ENCODE measurements around the gene UBQLN1. TPM values are rescaled to one million over a fixed set of nuclear protein-coding genes. Genes with fewer than 3 reads are reported as not detected.
A peak's percentile ranks its signal among the peaks of the same experiment; 100 is the strongest.
"Not testable (repeated sequence)": the region's sequence is repeated elsewhere in the genome, so short reads cannot be mapped to it uniquely, and the experiment has no call there.

Gene UBQLN1
- total RNA-seq, result 100 to 1,000 TPM; 135 to 158 (median 138) TPM

- peaks cover 41% of the 10 kb centered on the region for H3K4me1 Mint-ChIP-seq (ENCODE audit: low read depth)
These were observed at the start of gene UBQLN1 for GRCh38 chr9:83707768-83708514. Gene UBQLN1, minus strand, starts transcription at chr9:83707958. Its CDS starts 279 bp downstream, at chr9:83707679.

DNA sequence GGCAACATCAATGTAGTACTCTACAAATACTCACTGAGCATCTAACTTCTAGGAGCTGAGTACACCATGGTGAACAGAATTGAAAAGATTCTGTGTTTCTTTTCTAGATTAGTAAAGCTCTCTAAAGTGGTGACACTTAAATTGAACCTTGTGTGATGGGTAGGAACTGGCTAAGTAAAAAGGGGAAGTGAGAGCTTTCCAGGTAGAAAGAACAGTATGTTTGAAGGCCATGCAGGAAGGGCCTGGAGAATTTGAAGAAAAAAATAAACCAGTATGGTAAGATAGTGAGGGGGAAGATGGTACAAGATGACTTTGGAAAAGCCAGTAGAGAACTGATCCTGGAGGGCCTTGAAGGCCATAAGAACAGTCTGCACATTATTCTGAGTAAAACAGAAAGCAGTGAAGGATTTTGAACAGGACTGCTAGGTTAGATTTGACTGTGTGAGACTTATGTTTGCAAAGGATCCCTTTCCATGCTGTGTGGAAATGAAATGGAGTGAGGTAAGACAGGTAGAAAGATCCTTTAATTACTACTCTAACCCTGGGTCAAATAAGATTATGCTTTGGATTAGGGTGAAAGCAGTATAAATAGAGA lies 46.7 kb upstream of the UBQLN1 start:
- DNase-seq, result no peak
- no peak for ATAC-seq
- peaks cover 21% of the 10 kb centered on the region for H3K36me3 Mint-ChIP-seq (ENCODE audit: insufficient read depth)
- no peaks in the 10 kb centered on the region for H3K4me1 Mint-ChIP-seq (ENCODE audit: low read depth)
- no peaks in the 10 kb centered on the region for H3K9me3 Mint-ChIP-seq
- no peaks in the 10 kb centered on the region for H3K27me3 Mint-ChIP-seq (ENCODE audit: low read depth)
- H3K4me3 Mint-ChIP-seq, result no peak overlapping the region

More at GRCh38 chr9:83707768-83708514, at the start of gene UBQLN1:
- Mint-ChIP-seq H3K4me3 (peak within 1 kb of the TSS; percentile 92), H3K27me3 (ENCODE audit: low read depth) (no peaks in the 10 kb centered on the region), H3K9me3 (no peaks in the 10 kb centered on the region), H3K36me3 (ENCODE audit: insufficient read depth) (peaks cover 13% of the 10 kb centered on the region)
- peak; percentile 88 for DNase-seq
- ATAC-seq, result peak; percentile 77 to 81

DNA sequence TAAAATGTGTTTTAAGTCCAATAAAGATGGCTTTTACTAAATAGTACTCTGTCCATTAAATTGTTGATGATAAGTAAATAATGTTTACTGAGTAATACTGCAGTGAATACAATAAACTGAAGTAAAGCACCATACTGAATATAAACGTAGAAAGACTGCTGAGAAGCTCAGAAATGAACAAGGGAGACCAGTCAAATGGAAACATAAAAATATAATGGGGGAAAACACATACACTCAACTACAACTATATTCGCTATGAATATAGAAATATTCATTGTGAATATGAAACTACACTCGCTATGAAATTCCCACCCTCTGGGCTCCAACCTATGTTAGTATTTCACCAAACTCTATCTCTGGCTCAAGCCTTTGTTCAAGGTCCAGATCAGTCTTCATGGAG lies 41.9 kb upstream of the UBQLN1 start:
- ATAC-seq, result no peak

GRCh38 chr9:83744206-83744605 lies 36.4 kb upstream of the UBQLN1 start:
- H3K27me3 Mint-ChIP-seq (ENCODE audit: low read depth), result no peaks in the 10 kb centered on the region
- ATAC-seq, result no peak
- peaks cover 12% of the 10 kb centered on the region for H3K36me3 Mint-ChIP-seq (ENCODE audit: insufficient read depth)
- H3K9me3 Mint-ChIP-seq, result no peaks in the 10 kb centered on the region
- no peak for DNase-seq
- no peaks in the 10 kb centered on the region for H3K4me1 Mint-ChIP-seq (ENCODE audit: low read depth)
- H3K4me3 Mint-ChIP-seq, result no peak overlapping the region

More for the DNA sequence above, 41.9 kb upstream of the UBQLN1 start:
- Mint-ChIP-seq H3K4me1 (ENCODE audit: low read depth) (no peaks in the 10 kb centered on the region), H3K4me3 (no peak overlapping the region), H3K27me3 (ENCODE audit: low read depth) (no peaks in the 10 kb centered on the region), H3K9me3 (no peaks in the 10 kb centered on the region), H3K36me3 (ENCODE audit: insufficient read depth) (peaks cover 14% of the 10 kb centered on the region)
- DNase-seq, result no peak

DNA sequence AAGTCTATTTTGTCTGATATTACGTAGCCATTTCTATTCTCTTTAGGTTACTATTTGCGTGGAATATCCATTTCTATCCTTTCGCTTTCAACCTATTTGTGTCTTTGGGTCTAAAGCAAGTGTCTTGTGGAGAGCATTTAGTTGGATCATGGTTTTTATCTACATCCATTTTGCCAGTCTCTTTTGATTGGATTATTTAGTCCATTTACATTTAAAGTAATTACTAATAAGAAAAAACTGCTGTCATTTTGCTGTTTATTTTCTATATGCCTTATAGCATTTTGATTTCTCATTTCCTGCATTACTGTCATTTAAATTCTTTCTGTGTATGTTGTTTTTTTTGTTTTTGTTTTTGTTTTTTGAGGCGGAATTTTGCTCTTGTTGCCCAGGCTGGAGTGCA lies 26.0 kb upstream of the UBQLN1 start:
- peaks cover 12% of the 10 kb centered on the region for H3K36me3 Mint-ChIP-seq (ENCODE audit: insufficient read depth)
- H3K27me3 Mint-ChIP-seq (ENCODE audit: low read depth), result no peaks in the 10 kb centered on the region
- no peak overlapping the region for H3K4me3 Mint-ChIP-seq
- no peak for DNase-seq
- no peak for ATAC-seq
- H3K9me3 Mint-ChIP-seq, result peaks cover 18% of the 10 kb centered on the region
- no peaks in the 10 kb centered on the region for H3K4me1 Mint-ChIP-seq (ENCODE audit: low read depth)

DNA sequence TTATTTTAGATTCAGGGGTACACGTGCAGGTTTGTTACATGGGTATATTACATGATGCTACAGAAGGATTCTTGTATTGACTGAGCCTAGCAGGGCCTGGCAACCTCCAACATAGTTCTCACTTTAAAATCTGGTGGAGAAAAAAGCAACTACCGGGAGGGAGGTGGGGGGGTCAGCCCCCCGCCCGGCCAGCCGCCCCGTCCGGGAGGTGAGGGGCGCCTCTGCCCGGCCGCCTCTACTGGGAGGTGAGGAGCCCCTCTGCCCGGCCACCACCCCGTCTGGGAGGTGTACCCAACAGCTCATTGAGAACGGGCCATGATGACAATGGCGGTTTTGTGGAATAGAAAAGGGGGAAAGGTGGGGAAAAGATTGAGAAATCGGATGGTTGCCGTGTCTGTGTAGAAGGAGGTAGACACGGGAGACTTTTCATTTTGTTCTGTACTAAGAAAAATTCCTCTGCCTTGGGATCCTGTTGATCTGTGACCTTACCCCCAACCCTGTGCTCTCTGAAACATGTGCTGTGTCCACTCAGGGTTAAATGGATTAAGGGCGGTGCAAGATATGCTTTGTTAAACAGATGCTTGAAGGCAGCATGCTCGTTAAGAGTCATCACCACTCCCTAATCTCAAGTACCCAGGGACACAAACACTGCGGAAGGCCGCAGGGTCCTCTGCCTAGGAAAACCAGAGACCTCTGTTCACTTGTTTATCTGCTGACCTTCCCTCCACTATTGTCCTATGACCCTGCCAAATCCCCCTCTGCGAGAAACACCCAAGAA lies 21.0 kb upstream of the UBQLN1 start:
- not testable (repeated sequence) for H3K9me3 Mint-ChIP-seq; ATAC-seq; H3K4me1 Mint-ChIP-seq (ENCODE audit: low read depth); H3K4me3 Mint-ChIP-seq; DNase-seq; H3K36me3 Mint-ChIP-seq (ENCODE audit: insufficient read depth); H3K27me3 Mint-ChIP-seq (ENCODE audit: low read depth)

- no peaks in the 10 kb centered on the region for H3K27me3 Mint-ChIP-seq (ENCODE audit: low read depth)
- DNase-seq (no peak), ATAC-seq (no peak)
- no peak overlapping the region for H3K4me3 Mint-ChIP-seq
- H3K36me3 Mint-ChIP-seq (ENCODE audit: insufficient read depth), result no peaks in the 10 kb centered on the region
- H3K4me1 Mint-ChIP-seq (ENCODE audit: low read depth), result no peaks in the 10 kb centered on the region
- no peaks in the 10 kb centered on the region for H3K9me3 Mint-ChIP-seq
These were observed 16.7 kb upstream of the UBQLN1 start for GRCh38 chr9:83724436-83724835.

- H3K36me3 Mint-ChIP-seq (ENCODE audit: insufficient read depth), result no peaks in the 10 kb centered on the region
- H3K4me1 Mint-ChIP-seq (ENCODE audit: low read depth), result no peaks in the 10 kb centered on the region
- no peaks in the 10 kb centered on the region for H3K27me3 Mint-ChIP-seq (ENCODE audit: low read depth)
- no peak for ATAC-seq
- DNase-seq, result no peak
- no peaks in the 10 kb centered on the region for H3K9me3 Mint-ChIP-seq
- no peak overlapping the region for H3K4me3 Mint-ChIP-seq
These were observed 15.2 kb upstream of the UBQLN1 start for GRCh38 chr9:83722726-83723495.

DNA sequence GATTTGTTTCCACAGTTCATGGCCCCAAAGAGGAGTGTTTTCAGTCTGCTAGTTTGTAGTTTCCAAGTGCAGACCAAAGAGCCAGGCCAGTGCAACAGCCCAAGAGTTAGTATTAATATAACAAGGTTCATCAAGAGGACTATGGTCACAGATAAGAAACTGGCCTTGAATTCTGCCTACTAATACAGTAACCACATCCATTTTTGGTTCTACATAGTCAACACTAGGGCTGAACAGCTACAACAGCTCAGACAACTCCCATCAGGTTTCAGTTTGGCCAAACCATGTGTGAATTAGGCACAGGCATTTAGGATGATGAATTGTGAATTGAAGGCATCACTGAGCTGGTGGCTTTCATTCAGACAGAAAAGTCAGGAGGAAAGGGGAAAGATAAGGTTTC lies 13.8 kb upstream of the UBQLN1 start:
- DNase-seq, result no peak
- no peaks in the 10 kb centered on the region for H3K9me3 Mint-ChIP-seq
- ATAC-seq, result no peak
- H3K27me3 Mint-ChIP-seq (ENCODE audit: low read depth), result no peaks in the 10 kb centered on the region
- H3K4me3 Mint-ChIP-seq, result no peak overlapping the region
- H3K36me3 Mint-ChIP-seq (ENCODE audit: insufficient read depth), result no peaks in the 10 kb centered on the region
- no peaks in the 10 kb centered on the region for H3K4me1 Mint-ChIP-seq (ENCODE audit: low read depth)

GRCh38 chr9:83715794-83716193 lies 8.0 kb upstream of the UBQLN1 start:
- H3K4me1 Mint-ChIP-seq (ENCODE audit: low read depth), result no peaks in the 10 kb centered on the region
- ATAC-seq, result no peak
- H3K4me3 Mint-ChIP-seq, result no peak overlapping the region
- no peaks in the 10 kb centered on the region for H3K36me3 Mint-ChIP-seq (ENCODE audit: insufficient read depth)
- DNase-seq, result no peak
- no peaks in the 10 kb centered on the region for H3K9me3 Mint-ChIP-seq
- H3K27me3 Mint-ChIP-seq (ENCODE audit: low read depth), result no peaks in the 10 kb centered on the region

- ATAC-seq (no peak), DNase-seq (no peak)
- Mint-ChIP-seq H3K4me1 (ENCODE audit: low read depth) (no peaks in the 10 kb centered on the region), H3K36me3 (ENCODE audit: insufficient read depth) (no peaks in the 10 kb centered on the region), H3K4me3 (no peak overlapping the region), H3K27me3 (ENCODE audit: low read depth) (no peaks in the 10 kb centered on the region), H3K9me3 (no peaks in the 10 kb centered on the region)
These were observed 7.5 kb upstream of the UBQLN1 start for GRCh38 chr9:83715221-83715620.

DNA sequence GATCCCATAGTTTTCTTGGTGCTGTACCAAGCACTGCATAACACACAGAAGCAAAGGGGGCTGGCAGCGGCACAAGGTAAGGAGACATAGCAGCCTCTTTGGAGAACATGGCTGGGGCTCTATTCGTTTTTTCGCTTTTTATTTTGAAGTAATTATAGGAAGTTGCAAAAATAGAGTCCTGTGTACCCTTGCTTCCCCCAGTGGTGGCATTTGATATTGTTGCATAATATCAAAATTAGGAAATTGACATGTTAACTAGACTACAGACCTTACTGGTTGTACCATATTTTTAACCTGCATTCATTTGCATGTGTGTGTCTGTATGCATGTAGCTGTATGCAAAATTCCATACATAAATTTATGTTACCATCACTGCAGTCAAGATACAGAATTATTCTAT lies 6.6 kb upstream of the UBQLN1 start:
- H3K4me3 Mint-ChIP-seq, result no peak overlapping the region
- H3K27me3 Mint-ChIP-seq (ENCODE audit: low read depth), result no peaks in the 10 kb centered on the region
- H3K4me1 Mint-ChIP-seq (ENCODE audit: low read depth), result peaks cover 2% of the 10 kb centered on the region
- no peaks in the 10 kb centered on the region for H3K36me3 Mint-ChIP-seq (ENCODE audit: insufficient read depth)
- H3K9me3 Mint-ChIP-seq, result no peaks in the 10 kb centered on the region
- ATAC-seq (no peak), DNase-seq (no peak)

DNA sequence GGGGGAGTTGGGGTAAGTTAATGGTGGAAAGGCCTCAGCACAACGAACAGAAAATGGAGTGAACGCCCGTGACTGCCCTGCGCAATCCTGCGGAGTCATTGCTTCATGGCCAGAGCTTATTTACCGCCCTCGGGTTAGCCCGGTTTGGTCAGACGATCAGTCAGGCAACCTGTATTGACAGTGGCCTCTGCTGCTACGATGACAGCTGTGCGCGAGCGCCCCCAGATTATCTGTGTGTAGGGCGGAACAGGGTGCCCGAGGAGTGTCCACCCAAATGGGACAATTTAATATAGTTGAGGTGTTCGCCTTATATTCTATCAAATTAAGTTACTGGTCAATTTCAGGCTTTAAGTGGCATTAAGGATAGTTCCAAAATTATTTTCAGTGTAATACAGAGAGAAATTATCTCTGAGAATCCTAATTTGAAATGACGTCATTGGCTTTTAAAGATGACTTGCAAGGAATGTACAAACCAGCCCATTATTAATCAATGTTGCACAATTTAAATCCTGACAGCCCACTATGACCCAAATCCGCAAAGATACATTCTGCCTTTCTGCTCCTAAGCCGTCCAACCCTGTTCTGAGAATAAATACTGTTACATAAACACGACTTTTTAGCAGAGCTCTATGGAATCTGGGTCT lies 879 bp upstream of the UBQLN1 start:
- no peaks in the 10 kb centered on the region for H3K9me3 Mint-ChIP-seq
- ATAC-seq (peak in 1 of 2 donors; percentile 4), DNase-seq (peak; percentile 39)
- H3K4me3 Mint-ChIP-seq, result peak overlapping the region; percentile 92
- peaks cover 35% of the 10 kb centered on the region for H3K4me1 Mint-ChIP-seq (ENCODE audit: low read depth)
- H3K36me3 Mint-ChIP-seq (ENCODE audit: insufficient read depth), result peaks cover 13% of the 10 kb centered on the region
- no peaks in the 10 kb centered on the region for H3K27me3 Mint-ChIP-seq (ENCODE audit: low read depth)

GRCh38 chr9:83707518-83707767 lies 315 bp downstream of the UBQLN1 start:
- H3K27me3 Mint-ChIP-seq (ENCODE audit: low read depth), result no peaks in the 10 kb centered on the region
- H3K9me3 Mint-ChIP-seq, result no peaks in the 10 kb centered on the region
- peaks cover 13% of the 10 kb centered on the region for H3K36me3 Mint-ChIP-seq (ENCODE audit: insufficient read depth)
- H3K4me1 Mint-ChIP-seq (ENCODE audit: low read depth), result peaks cover 43% of the 10 kb centered on the region
- H3K4me3 Mint-ChIP-seq, result peak overlapping the region; percentile 92
- ATAC-seq (peak; percentile 80 to 83), DNase-seq (no peak)
